Peyer's patch (tissue), 4 donors: ENCODE data around the gene CTCF. TPM values are rescaled to one million over a fixed set of nuclear protein-coding genes. Genes with fewer than 3 reads are reported as not detected.

Experiments
- DNase-seq, 3 donors: peaks; one replicate each; pipeline ENCODE4 v3.0.0-alpha.2; 2017 to 2019
- H3K27ac ChIP-seq, 4 donors: fragments of 200-600 bp; sonication (generic); one replicate each; pipeline ENCODE4 v1.5.1; 2016 to 2019
- H3K27me3 ChIP-seq, 2 donors: fragments of 200-600 bp; sonication (generic); one replicate each; pipeline ENCODE4 v1.5.1; 2019
- H3K36me3 ChIP-seq, 3 donors: fragments of 200-600 bp; sonication (generic); one replicate each; pipeline ENCODE4 v1.5.1; 2016 to 2019
- H3K4me1 ChIP-seq, 4 donors: fragments of 200-600 bp; sonication (generic); one replicate each; pipeline ENCODE4 v1.5.1; 2016 to 2019
- H3K4me3 ChIP-seq, 4 donors: fragments of 200-600 bp; sonication (generic); 1 replicate in 3 of 4; 2 replicates in 1 of 4; pipeline ENCODE4 v1.5.1; 2016 to 2019; ENCODE audit warnings: mild to moderate bottlenecking in 1 of 4
- H3K9me3 ChIP-seq, 4 donors: fragments of 200-600 bp; sonication (generic); one replicate each; pipeline ENCODE4 v1.5.1; 2016 to 2019; ENCODE audit warnings: mild to moderate bottlenecking in 1 of 4
- POLR2A ChIP-seq, 2 donors: fragments of 450-650 bp; IDR thresholded peaks; one replicate each; pipeline ENCODE4 v1.5.1; 2017; ENCODE audit warnings: antibody characterized with exemption in 2 of 2, mild to moderate bottlenecking in 2 of 2, moderate library complexity in 2 of 2
- total RNA-seq, 4 donors: library from RNA; depleted of rRNA; stranded (reverse); fragments of >200 nt; gene quantifications; one replicate each; pipeline ENCODE4 v1.1.0, GENCODE V29; 2016
- TF ChIP-seq, protein P1 (sequence below), 6 experiments: fragments of 450-650 bp in 4 of 6; fragments of 200-600 bp in 2 of 6; sonication (generic) in 1 of 6; IDR thresholded peaks; one replicate each; pipeline ENCODE4 v1.5.1; 2017 to 2019; ENCODE audit warnings: antibody characterized with exemption in 6 of 6, mild to moderate bottlenecking in 3 of 6, moderate library complexity in 1 of 6

Gene CTCF
- total RNA-seq, 4 donors from 2014 or later, result 35.3 to 59.4 (median 42.7) TPM

DNA sequence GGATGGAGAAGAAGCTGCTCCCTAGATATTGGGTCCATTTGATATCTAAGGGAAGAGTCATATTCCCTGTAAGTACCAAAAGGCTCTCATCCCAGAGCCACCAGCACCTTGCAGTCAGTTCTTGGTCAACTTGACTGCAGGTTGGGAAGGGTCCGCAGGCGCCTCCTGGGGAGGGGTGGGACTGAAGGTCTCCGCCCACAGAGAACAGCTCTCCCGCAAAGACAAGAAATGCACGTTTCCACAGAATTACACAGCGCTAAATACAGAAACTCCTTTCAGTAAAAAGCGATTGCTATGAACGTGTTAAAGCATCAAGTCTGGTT, 864 bp upstream of the CTCF start:
- Histone ChIP-seq H3K27ac (peak overlapping the region; percentile 97 to 100 (median 100)), H3K4me3 (peak overlapping the region; percentile 64 to 99 (median 89)), H3K9me3 (no peaks in the 10 kb centered on the region), H3K27me3 (no peaks in the 10 kb centered on the region), H3K4me1 (peaks cover 0 to 17% (median 5%) of the 10 kb centered on the region in 4 donors), H3K36me3 (no peaks in the 10 kb centered on the region)
- TF ChIP-seq, protein P1, sequence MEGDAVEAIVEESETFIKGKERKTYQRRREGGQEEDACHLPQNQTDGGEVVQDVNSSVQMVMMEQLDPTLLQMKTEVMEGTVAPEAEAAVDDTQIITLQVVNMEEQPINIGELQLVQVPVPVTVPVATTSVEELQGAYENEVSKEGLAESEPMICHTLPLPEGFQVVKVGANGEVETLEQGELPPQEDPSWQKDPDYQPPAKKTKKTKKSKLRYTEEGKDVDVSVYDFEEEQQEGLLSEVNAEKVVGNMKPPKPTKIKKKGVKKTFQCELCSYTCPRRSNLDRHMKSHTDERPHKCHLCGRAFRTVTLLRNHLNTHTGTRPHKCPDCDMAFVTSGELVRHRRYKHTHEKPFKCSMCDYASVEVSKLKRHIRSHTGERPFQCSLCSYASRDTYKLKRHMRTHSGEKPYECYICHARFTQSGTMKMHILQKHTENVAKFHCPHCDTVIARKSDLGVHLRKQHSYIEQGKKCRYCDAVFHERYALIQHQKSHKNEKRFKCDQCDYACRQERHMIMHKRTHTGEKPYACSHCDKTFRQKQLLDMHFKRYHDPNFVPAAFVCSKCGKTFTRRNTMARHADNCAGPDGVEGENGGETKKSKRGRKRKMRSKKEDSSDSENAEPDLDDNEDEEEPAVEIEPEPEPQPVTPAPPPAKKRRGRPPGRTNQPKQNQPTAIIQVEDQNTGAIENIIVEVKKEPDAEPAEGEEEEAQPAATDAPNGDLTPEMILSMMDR (IDR thresholded peaks at IDR 0.05), result no peak
- no peak for TF ChIP-seq POLR2A (IDR thresholded peaks at IDR 0.05)
- DNase-seq, result peak in 1 of 3 donors; percentile 49

DNA sequence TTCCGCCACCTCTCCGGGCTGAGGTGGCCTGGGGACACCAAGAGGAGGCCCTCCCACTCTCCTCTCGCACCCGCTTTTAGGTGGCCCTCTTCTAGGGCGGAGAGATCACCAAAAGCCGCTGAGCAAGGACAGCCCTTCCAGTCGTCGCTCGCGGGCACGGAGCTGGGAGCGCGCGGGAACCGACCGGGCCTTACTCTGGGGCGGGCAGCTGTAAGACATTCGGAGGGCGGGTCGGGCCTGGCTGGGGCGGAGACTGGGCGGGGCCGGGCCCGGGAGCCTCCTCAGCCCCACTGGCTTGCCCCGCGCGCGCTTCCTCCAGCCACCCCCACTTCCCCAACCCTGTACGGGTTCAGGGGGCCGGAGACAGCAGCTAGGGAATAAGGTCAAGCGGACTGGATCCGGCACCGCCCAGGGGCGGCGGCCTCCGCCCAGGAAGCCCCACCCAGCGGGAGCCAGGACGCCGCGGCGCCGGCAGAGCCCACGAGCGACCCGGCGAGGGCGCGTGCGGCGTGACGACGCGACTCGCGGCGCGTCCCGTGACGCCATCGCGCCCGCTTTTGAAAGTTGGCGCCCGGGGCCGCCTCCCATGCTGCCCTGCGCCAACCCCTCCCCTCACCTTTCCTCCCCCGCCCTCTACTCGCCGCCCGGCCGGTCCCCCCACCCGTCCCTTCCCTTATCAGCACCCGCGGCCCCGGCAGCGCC, 351 bp upstream of the CTCF start:
- TF ChIP-seq, protein P1 (IDR thresholded peaks at IDR 0.05), result no peak
- TF ChIP-seq POLR2A (IDR thresholded peaks at IDR 0.05), result peak; percentile 51 to 84
- peak; percentile 96 to 99 (median 98) for DNase-seq

DNA sequence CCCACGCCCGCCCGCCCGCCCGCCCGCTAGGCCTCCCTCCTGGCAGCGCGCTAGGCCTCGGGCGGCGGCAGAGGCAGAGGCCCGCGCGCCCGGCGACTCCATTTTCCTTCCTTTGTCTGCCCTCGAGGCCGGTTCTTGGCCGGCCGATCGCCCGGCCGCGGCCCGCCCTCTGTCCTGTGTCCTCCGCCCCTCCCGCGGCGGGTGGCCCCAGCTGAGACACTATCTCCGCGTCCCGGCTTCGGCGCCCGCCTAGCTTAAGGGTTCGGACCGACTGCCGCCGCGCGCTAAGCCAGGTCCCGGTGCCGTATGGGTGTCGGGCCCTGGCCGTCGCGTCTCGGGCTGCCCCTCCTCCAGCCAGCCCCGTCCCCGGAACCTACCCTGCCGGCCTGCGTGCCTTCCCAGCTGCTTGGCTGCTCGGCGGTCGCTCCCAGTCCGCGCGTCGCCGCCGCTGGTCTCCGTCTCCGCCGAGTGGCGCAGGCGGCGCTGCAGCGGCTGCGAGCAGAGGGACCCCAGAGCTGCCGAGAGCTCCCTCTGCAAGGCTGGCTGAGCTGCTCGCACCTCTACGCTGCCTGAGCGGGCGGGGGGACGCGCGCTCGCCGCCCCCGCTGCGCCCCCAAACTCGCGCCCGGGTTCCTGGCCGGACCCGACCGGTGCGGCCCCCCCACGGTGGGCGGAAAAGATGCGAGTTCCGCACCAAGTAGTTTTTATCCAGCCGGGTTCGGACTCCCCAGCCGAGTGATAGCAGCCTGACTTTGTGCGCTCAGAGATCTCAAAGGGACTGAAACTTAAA, 787 bp downstream of the CTCF start:
- peak; percentile 59 to 82 (median 81) for DNase-seq
- TF ChIP-seq, protein P1 (IDR thresholded peaks at IDR 0.05), result peak in 3 of 6 experiments; percentile 6 to 37 (median 20)
- TF ChIP-seq POLR2A (IDR thresholded peaks at IDR 0.05), result no peak
- H3K4me3 ChIP-seq, result peak overlapping the region; percentile 64 to 99 (median 89)

More for the DNA sequence above, 351 bp upstream of the CTCF start:
- Histone ChIP-seq H3K4me1 (peaks cover 0 to 17% (median 7%) of the 10 kb centered on the region in 4 donors), H3K36me3 (no peaks in the 10 kb centered on the region), H3K27ac (peak overlapping the region; percentile 97 to 100 (median 100)), H3K9me3 (no peaks in the 10 kb centered on the region), H3K4me3 (peak overlapping the region; percentile 64 to 99 (median 89)), H3K27me3 (no peaks in the 10 kb centered on the region)

DNA sequence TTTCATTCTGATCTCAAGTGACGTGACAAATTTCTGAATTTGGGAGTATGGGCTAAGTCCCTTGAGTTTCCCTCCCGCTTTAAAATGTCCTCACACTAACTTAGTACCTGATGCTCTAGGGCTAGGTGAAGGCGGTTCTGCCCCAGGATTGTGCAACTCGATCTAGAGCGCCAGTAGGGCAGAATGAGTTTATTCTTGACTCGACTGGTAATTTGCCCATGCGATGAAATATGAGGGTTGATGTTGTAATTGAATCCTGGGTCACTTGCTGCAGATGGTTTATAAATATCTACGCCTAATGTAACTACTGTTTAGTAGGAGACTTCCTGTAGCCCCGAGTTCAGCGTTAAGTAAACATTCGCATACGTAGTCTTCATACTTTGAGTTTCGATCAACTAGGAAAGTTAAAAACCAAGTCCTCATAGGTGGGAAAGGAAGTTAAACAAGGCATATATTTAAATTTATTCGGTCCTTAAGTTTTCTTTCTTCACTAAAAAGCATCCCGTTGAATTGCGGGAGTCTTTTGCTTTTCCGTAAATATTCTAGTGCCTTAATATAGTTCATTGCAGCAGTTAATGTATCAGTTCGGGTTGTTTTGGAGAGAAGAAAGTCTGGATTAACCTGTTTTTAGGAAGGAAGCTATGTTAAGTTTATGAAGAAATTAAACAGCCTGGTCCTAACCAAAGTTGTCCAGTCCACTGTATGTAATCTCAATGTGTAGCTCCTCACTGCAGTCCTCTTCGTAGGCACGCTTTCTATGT, 1.6 kb downstream of the CTCF start:
- Histone ChIP-seq H3K9me3 (no peaks in the 10 kb centered on the region), H3K27ac (peak overlapping the region; percentile 97 to 100 (median 100)), H3K4me1 (peaks cover 0 to 17% (median 7%) of the 10 kb centered on the region in 4 donors), H3K36me3 (no peaks in the 10 kb centered on the region), H3K4me3 (peak overlapping the region; percentile 64 to 99 (median 89)), H3K27me3 (no peaks in the 10 kb centered on the region)
- TF ChIP-seq, protein P1 (IDR thresholded peaks at IDR 0.05), result no peak
- TF ChIP-seq POLR2A (IDR thresholded peaks at IDR 0.05), result peak; percentile 14 to 35
- peak in 1 of 3 donors; percentile 73 for DNase-seq

More for the DNA sequence above, 787 bp downstream of the CTCF start:
- H3K4me1 ChIP-seq, result peaks cover 0 to 17% (median 7%) of the 10 kb centered on the region in 4 donors
- peak overlapping the region; percentile 97 to 100 (median 100) for H3K27ac ChIP-seq
- no peaks in the 10 kb centered on the region for H3K9me3 ChIP-seq
- no peaks in the 10 kb centered on the region for H3K27me3 ChIP-seq
- no peaks in the 10 kb centered on the region for H3K36me3 ChIP-seq

DNA sequence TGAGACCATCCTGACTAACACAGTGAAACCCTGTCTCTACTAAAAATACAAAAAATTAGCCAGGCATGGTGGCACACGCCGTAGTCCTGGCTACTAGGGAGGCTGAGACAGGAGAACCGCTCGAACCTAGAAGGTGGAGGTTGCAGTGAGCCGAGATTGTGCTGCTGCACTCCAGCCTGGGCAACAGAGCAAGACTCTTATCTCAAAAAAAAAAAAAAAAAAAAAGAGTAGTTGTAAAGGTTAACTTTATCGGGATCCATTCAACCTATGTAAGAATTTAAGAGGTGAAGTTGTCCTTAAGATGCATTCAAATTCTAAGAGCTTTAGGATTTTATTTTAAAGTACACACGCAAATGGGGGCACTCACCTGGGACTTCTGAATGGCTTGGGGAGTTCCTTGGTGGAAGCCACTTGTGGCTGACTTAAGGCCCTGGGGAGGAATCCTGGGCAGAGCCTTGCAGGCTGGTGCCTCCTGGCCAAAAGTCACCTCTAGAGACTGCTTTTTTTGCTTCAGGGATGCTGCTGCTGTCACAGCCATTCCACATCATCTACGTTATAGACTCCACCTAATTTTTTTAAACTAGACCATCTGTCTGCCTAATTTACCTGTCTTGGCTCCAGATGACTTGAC, 3.3 kb downstream of the CTCF start:
- Histone ChIP-seq H3K4me3 (no peak overlapping the region), H3K27me3 (no peaks in the 10 kb centered on the region), H3K4me1 (peaks cover 0 to 17% (median 7%) of the 10 kb centered on the region in 4 donors), H3K27ac (peak overlapping the region in 1 of 4 donors; percentile 100), H3K36me3 (no peaks in the 10 kb centered on the region), H3K9me3 (no peaks in the 10 kb centered on the region)
- peak in 1 of 3 donors; percentile 43 for DNase-seq
- TF ChIP-seq POLR2A (IDR thresholded peaks at IDR 0.05), result no peak
- TF ChIP-seq, protein P1 (IDR thresholded peaks at IDR 0.05), result no peak
